Activated CD4-positive, alpha-beta memory T cell treated with anti-CD3 and anti-CD28 coated beads for 36 hours (primary cell): ENCODE data around the gene ADAM33. TPM values are rescaled to one million over a fixed set of nuclear protein-coding genes. Genes with fewer than 3 reads are reported as not detected.

Experiments used
- CTCF ChIA-PET: fragments of 350-600 bp; sonication (Branson Sonifier 250); formaldehyde crosslinking; loops from one replicate; lab custom pipeline; 2021; ENCODE audit warnings: antibody characterized with exemption, inconsistent platforms; lab: Charles Lee
- POLR2A ChIA-PET: fragments of 350-600 bp; sonication (Branson Sonifier 250); formaldehyde crosslinking; loops from one replicate; lab custom pipeline; 2021; ENCODE audit warnings: antibody characterized with exemption; lab: Charles Lee
- DNase-seq: peaks from one replicate; pipeline ENCODE4 v3.0.0-alpha.2; 2020
- H3K27ac Mint-ChIP-seq: one replicate; pipeline ENCODE4 v1.8.0; 2021; ENCODE audit warnings: mixed read lengths
- H3K27me3 Mint-ChIP-seq: one replicate; pipeline ENCODE4 v1.8.0; 2021; ENCODE audit warnings: mixed read lengths
- H3K36me3 Mint-ChIP-seq: one replicate; pipeline ENCODE4 v1.8.0; 2021; ENCODE audit warnings: mixed read lengths
- H3K4me1 Mint-ChIP-seq: one replicate; pipeline ENCODE4 v1.8.0; 2021; ENCODE audit warnings: low read depth, mixed read lengths
- H3K4me3 Mint-ChIP-seq: one replicate; pipeline ENCODE4 v1.8.0; 2021; ENCODE audit warnings: mild to moderate bottlenecking, mixed read lengths
- H3K9me3 Mint-ChIP-seq: one replicate; pipeline ENCODE4 v1.8.0; 2021; ENCODE audit warnings: mixed read lengths
- intact Hi-C: fragments of 100-400 bp; cut with micrococcal nuclease; formaldehyde crosslinking; loops from one replicate; pipeline ENCODE4 v1.15.1; 2023
- total RNA-seq, 2 experiments: library from RNA; stranded (reverse); gene quantifications; one replicate each; pipeline ENCODE4 v1.2.3, GENCODE V29; 2021

Gene ADAM33
- total RNA-seq, 2 experiments from 2014 or later = not detected

DNA sequence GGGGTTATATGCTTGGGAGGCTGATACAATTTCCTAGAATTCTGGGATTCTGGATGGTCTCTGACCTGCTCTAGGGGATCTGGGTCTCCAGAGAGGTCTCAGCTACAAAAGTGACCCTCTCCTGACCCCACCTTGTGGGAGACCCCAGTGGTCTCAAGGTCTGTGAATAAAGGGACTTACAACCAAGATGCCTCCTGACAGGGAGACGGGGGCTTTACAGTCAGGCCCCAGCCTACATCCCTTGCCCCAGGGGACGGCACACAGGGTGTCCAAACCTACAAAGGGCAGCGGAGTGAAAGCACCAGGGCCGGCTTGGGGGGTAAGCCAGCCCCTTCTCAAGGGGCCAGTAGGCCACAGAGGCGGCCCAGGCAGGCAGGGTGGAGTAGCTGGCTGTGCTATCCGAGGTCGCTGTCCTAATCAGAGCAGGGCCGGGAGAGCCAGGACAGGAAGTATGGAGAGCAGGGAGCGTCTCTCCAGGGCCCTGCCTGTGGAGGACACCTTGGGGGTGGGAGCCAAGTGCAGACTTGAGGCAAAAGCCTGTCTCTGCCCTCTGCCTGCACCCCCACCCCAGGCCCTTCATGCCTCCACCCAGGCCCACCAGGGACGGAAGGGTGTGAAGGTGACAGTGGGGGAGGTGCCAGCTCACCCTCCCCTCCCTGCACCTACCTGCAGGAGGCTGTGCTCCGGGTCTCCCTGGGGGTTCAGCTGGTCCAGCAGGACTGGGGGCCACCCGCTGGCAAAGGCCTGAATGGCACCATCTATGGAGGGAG, 22.1 kb downstream of the ADAM33 start:
- no peaks in the 10 kb centered on the region for H3K9me3 Mint-ChIP-seq
- peak; percentile 12 for DNase-seq
- no peak overlapping the region for H3K27ac Mint-ChIP-seq
- H3K4me3 Mint-ChIP-seq = no peak overlapping the region
- POLR2A ChIA-PET = no interaction called here
- no peaks in the 10 kb centered on the region for H3K36me3 Mint-ChIP-seq
- peaks cover 31% of the 10 kb centered on the region for H3K27me3 Mint-ChIP-seq
- peaks cover 9% of the 10 kb centered on the region for H3K4me1 Mint-ChIP-seq
- intact Hi-C loops = no loop called here
- CTCF ChIA-PET = interaction anchor here (1.0 to 1.6 kb wide), 2 partner anchors 17 to 37 kb away, joined by 3 to 7 read pairs; no protein-coding TSS in a partner anchor

DNA sequence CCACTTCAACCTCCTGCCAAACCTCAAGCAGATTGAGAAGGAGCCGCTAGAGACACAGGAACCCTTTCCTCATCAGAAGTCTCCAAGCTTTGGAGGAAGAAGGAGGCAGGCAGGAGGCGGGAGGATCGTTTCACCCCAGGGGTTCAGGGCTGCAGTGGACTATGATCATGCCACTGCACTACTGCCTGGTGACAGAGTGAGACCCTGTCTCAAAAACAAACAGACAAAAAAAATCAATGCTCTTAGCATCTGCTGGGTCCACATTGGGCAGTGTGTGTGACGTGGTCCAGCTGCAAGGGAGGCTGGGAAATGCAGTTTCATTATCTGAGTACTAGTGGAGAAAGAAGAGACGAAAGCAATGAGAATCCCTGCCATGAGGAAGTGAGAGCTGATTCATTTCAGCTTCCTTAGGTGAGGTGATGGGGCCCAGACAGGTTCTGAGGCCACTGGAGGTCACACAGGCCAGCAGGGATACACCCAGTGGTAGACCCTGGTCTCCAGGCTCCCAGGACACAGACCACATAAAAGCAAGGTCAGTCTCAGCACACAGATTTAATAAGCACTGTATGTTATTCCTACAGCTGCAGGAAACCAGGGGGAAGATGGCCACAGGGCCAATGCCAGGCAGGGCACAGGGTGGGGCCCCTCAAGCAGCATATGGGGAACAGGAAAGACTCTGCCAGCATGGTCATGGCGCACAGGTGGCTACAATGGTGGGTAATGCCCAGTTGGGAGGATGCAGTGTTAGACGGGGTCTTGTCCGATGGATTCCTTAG, 22.9 kb downstream of the ADAM33 start:
- ChIA-PET POLR2A (no interaction called here), CTCF (interaction anchor here (1.0 to 1.6 kb wide), 2 partner anchors 18 to 38 kb away, joined by 3 to 7 read pairs; no protein-coding TSS in a partner anchor)
- peaks cover 31% of the 10 kb centered on the region for H3K27me3 Mint-ChIP-seq
- H3K4me1 Mint-ChIP-seq = peaks cover 9% of the 10 kb centered on the region
- peaks cover under 1% of the 10 kb centered on the region for H3K9me3 Mint-ChIP-seq
- DNase-seq = peak; percentile 61
- H3K4me3 Mint-ChIP-seq = no peak overlapping the region
- no peak overlapping the region for H3K27ac Mint-ChIP-seq
- no peaks in the 10 kb centered on the region for H3K36me3 Mint-ChIP-seq
- intact Hi-C loops = no loop called here

DNA sequence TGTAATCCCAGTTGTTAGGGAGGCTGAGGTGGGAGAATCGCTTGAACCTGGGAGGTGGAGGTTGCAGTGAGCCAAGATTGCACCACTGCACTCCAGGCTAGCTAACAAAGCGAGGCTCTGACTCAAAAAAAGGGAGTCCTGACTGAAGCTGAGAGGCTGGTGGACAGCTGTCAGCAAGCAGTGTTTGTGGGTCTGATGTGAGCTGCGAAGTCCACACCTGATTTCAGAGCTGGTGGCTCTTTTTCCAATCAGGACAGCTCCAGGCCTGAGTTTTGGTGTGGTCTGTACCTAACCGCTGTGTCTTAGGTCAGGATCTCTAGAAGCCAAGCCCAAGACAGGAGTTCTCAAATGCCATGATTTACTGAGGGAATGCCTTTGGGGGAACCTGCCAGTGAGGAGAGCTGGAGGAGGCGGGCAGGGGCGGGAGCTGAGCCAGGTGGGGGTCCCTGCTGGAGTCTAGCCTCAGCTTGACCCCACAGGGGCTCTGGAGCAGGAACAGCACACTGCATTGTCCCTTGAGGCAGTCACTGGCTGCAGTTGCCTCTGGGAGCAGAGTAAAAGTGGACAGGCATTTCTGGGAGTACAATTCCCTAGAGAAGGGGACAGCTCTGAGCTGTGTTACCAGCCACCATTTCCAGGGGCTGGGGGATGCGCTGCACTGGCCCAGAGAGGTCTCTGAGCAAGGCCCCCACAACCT, 23.6 kb downstream of the ADAM33 start:
- Mint-ChIP-seq H3K27ac (no peak overlapping the region), H3K4me3 (no peak overlapping the region), H3K36me3 (no peaks in the 10 kb centered on the region), H3K4me1 (peaks cover 9% of the 10 kb centered on the region), H3K9me3 (peaks cover 8% of the 10 kb centered on the region), H3K27me3 (peaks cover 31% of the 10 kb centered on the region)
- DNase-seq = no peak
- intact Hi-C loops = no loop called here
- ChIA-PET POLR2A (no interaction called here), CTCF (interaction anchor here (0.9 to 1.6 kb wide), 3 partner anchors 19 to 53 kb away, joined by 3 to 7 read pairs (median 3); no protein-coding TSS in a partner anchor)

DNA sequence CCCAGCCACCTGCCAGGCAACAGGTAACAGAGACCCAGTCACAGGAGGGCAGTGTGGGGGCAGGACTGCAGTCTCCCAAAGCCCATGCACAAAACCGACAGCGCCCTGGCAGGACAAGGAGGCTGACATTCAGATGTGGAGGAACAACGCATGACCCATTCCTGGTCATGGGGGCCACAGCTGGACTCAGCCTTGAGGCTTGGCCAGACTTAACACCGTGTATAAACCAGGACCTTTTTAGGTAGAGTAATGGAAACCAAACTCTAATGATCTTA, 26.7 kb downstream of the ADAM33 start:
- H3K27ac Mint-ChIP-seq = no peak overlapping the region

DNA sequence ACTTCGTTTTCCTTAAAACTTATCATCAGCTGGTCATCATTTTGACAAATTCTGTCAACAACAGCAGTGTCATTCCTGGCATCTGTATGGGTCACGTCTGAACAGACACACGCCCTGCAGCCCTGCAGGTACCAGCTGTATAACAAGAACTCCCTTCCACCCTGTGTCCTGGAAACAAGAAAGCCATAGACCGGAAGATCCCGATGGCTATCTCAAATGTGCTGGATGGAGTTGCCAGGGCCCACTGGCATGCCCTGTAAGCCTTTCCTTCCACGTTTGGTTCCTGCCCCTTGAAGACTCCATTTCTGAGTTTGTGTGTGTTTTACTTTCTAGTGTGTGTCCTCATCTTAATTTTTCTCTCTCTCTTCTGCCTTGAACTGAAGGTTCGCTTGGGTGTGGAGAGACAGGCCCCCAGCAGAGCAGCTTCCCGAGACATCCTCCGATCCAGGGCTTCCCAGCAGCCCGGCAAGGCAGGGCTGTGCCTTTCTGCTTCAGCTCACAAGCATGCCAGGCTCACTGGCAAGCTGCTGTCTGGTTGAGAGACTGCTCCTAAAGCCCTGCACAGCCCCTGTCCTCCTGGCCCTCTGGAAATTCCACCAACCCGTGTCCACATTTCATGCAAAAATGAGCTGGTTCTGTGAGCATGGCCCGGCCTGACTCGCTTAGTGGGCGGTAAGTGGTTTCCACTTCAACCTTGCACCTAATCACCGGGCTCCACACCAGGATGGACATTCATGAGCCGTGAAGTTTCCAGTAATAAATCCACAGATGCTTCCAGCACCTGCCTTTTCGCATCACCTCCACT, 27.3 kb downstream of the ADAM33 start:
- H3K4me3 Mint-ChIP-seq = no peak overlapping the region
- H3K27ac Mint-ChIP-seq = no peak overlapping the region
- H3K36me3 Mint-ChIP-seq = no peaks in the 10 kb centered on the region
- no peak for DNase-seq
- ChIA-PET CTCF (interaction anchor here (0.7 kb wide), 1 partner anchor 201 kb away, joined by 3 read pairs; no protein-coding TSS in a partner anchor), POLR2A (no interaction called here)
- intact Hi-C loops = no loop called here
- peaks cover 8% of the 10 kb centered on the region for H3K4me1 Mint-ChIP-seq
- H3K27me3 Mint-ChIP-seq = peaks cover 8% of the 10 kb centered on the region
- H3K9me3 Mint-ChIP-seq = peaks cover 9% of the 10 kb centered on the region

More for the DNA sequence above, 26.7 kb downstream of the ADAM33 start:
- peaks cover 11% of the 10 kb centered on the region for H3K27me3 Mint-ChIP-seq
- DNase-seq = no peak
- H3K4me3 Mint-ChIP-seq = no peak overlapping the region
- POLR2A ChIA-PET = no interaction called here
- H3K9me3 Mint-ChIP-seq = peaks cover 9% of the 10 kb centered on the region
- no peaks in the 10 kb centered on the region for H3K36me3 Mint-ChIP-seq
- CTCF ChIA-PET = no interaction called here
- intact Hi-C loops = no loop called here
- peaks cover 9% of the 10 kb centered on the region for H3K4me1 Mint-ChIP-seq

DNA sequence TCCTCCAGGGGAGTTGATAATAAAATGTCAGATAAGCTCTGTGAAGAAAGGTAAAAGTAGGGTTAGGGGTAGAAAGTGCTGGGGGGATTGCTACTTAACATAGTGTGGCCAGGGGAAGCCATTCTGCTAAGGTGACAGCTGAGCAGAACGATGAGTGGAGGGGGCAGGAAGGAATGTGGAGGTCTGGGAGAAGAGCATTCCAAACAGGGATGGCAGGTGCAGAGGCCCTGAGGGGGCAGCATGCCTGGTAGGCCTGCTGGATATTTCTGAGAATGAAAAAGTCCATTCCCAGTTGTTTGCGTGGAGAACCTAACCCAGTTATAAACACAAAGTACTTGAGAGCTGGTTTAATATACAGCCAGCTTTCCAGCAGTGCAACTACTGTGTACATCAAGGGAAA, 27.9 kb downstream of the ADAM33 start:
- Mint-ChIP-seq H3K4me3 (no peak overlapping the region), H3K9me3 (peaks cover 9% of the 10 kb centered on the region), H3K4me1 (peaks cover 3% of the 10 kb centered on the region), H3K27me3 (peaks cover 2% of the 10 kb centered on the region), H3K36me3 (peaks cover 2% of the 10 kb centered on the region), H3K27ac (no peak overlapping the region)
- DNase-seq = no peak
- intact Hi-C loops = no loop called here
- POLR2A ChIA-PET = no interaction called here
- CTCF ChIA-PET = interaction anchor here (0.7 kb wide), 1 partner anchor 201 kb away, joined by 3 read pairs; no protein-coding TSS in a partner anchor

DNA sequence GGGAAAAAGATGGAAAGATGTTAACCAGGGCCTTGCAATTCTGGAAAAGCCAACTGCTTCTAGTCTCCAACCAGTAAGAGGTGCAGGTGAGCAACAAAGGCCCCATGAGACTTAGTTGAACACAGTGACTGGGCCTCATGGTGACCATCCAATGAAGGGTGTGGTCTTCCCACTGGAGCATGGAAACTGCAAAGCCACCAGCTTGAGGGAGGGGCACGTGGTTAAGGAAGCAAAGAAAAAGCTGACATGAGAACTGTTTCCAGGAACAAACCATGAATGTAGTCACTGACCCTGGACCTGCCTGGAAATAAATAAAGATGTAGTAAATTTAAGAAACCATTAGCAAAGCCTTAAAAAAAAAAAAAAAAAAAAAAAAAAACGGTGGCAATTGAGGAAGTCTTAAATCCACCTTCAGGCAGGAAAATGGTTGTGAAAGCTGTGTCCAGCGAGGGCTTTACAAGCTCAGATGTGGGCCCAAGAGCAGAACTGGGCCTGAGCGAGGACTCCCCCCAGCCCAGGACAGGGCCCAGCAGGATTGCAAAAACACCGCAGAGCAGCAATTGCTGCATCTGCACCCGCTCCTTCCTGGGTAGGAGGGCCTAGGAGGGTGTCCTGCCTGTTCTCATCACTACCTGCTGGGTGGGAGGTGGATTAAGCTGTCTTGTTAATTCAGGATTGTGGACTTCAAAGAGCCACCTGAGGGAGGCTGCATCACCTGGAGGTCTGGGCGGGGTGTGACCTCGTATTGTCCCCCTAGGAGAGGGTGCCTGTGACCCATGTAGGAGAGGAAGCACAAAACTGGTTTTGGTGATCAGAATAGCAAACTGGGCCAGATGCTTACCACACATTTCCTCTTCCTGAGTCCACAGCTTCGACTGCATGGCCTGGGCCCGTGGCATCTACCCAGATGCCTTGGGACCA, 28.9 kb downstream of the ADAM33 start:
- ChIA-PET POLR2A (no interaction called here), CTCF (interaction anchor here (1.0 kb wide), 1 partner anchor 24 kb away, joined by 3 read pairs; no protein-coding TSS in a partner anchor)
- H3K27me3 Mint-ChIP-seq = no peaks in the 10 kb centered on the region
- H3K27ac Mint-ChIP-seq = no peak overlapping the region
- peaks cover 9% of the 10 kb centered on the region for H3K9me3 Mint-ChIP-seq
- DNase-seq = no peak
- intact Hi-C loops = no loop called here
- H3K36me3 Mint-ChIP-seq = peaks cover 7% of the 10 kb centered on the region
- H3K4me1 Mint-ChIP-seq = no peaks in the 10 kb centered on the region
- H3K4me3 Mint-ChIP-seq = no peak overlapping the region

DNA sequence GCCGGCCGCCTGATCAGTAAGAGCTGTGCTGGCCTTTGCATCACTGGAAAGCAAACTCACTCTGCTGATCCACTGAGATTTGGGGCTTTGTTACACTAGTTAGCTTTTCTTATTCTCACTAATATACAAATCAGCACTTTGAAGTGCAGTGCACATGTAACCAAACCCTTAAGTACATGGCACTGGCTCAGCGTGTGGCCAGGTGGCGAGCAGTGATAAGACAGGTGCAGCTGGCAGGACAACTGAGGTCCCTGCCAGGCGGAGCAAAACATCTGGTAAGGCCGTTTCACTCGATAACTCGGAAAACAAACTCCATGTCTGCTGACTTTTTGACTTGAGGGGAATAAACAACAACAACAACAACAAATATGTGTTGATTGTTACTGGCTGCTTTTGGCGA, 29.6 kb downstream of the ADAM33 start:
- ChIA-PET POLR2A (no interaction called here), CTCF (no interaction called here)
- DNase-seq = no peak
- intact Hi-C loops = no loop called here
- Mint-ChIP-seq H3K27ac (no peak overlapping the region), H3K4me3 (no peak overlapping the region), H3K4me1 (no peaks in the 10 kb centered on the region), H3K9me3 (peaks cover 9% of the 10 kb centered on the region), H3K27me3 (no peaks in the 10 kb centered on the region), H3K36me3 (peaks cover 7% of the 10 kb centered on the region)

DNA sequence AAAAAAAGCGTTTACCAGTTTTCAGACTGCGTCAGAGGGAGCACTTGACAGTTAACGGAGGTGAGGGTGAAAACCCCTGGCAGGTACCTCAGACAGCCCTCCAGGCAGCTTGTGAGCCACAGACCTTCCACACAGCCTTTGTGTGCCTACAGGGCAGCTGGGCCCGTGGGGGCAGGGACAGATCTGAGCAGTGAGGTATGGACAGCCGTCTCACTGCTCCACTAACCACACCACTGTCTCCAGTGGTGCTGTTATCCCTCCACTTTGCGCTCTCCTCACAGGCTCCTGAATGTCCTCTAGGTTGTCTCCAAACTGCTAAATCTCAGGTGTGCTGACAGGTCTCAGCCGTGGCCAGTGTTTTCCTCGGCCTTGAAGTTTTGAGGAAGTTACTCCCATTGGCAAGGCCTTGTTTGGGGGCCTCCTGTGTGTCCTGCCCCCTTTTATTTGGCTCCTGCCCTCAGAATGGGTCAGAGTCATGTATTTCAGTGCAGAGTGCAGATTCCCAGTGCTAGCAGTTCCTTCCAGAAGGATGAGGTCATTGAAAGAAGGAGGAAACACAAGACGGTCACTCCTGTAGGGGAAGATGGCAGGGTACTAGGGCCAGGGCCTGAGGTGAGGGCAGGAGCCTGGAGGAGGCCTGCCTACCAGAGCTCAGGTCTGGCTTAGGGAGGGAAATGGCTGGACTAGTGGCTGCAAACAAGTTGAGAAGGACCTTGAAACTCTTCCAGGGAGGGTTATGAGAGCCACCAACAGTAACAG, 30.4 kb downstream of the ADAM33 start:
- Mint-ChIP-seq H3K27ac (no peak overlapping the region), H3K4me1 (no peaks in the 10 kb centered on the region), H3K4me3 (no peak overlapping the region), H3K9me3 (peaks cover 9% of the 10 kb centered on the region), H3K36me3 (peaks cover 7% of the 10 kb centered on the region), H3K27me3 (no peaks in the 10 kb centered on the region)
- ChIA-PET POLR2A (no interaction called here), CTCF (no interaction called here)
- intact Hi-C loops = no loop called here
- no peak for DNase-seq

DNA sequence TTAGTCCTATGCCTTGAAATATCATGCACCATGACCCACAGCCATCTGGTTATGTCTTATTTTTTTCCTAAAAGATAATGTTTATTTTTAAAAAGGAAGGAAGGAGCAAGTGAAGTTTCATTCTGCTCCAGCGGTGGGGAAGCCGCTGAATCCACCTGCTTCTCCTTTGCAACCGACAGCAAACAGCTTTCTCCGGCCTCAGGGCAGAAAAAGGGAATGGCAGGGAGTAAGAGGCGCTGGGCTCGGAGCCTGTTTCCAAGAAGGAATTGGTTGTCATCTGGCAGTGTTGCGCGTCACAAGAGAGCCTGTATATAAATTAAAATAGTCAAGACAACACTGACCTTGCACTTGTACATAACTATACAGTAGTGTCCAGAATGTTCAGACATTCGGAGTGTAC, 32.9 kb downstream of the ADAM33 start:
- CTCF ChIA-PET = no interaction called here
- DNase-seq = no peak
- no peak overlapping the region for H3K27ac Mint-ChIP-seq
- peaks cover 8% of the 10 kb centered on the region for H3K9me3 Mint-ChIP-seq
- peaks cover 7% of the 10 kb centered on the region for H3K36me3 Mint-ChIP-seq
- intact Hi-C loops = no loop called here
- POLR2A ChIA-PET = no interaction called here
- no peaks in the 10 kb centered on the region for H3K27me3 Mint-ChIP-seq
- no peak overlapping the region for H3K4me3 Mint-ChIP-seq
- no peaks in the 10 kb centered on the region for H3K4me1 Mint-ChIP-seq
